Measurements from ENCODE around the gene SLC5A4. TPM values are rescaled to one million over a fixed set of nuclear protein-coding genes. Genes with fewer than 3 reads are reported as not detected.
"Not testable (repeated sequence)": the region's sequence is repeated elsewhere in the genome, so short reads cannot be mapped to it uniquely, and the experiment has no call there.

Gene SLC5A4
- total RNA-seq, 1 donor from 2014 or later: 1.0 TPM

DNA sequence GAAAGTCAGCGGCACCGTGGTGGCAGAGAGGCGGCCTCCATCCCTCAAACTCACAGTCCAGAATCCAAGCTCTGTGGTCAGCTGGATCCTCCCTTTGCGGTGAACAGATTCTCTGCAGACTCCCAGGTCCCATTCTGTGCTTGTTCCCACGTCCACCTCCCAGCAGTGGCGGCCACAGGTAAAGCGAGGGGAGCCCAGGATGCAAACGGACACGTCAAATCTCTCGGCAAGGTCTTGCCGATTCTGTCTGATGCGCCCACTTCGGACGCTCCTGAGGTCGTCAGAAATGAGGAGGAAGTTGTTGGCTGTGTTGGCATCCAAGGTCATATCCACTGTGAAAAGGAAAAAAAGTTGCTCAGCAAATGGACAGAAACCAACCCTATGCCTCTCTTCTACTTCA is 64.1 kb downstream of the SLC5A4 start:
- not testable (repeated sequence) for H3K4me1 ChIP-seq (ENCODE audit: control insufficient read depth in 3 of 3, insufficient read depth in 3 of 3, low read length in 3 of 3); H3K4me3 ChIP-seq (ENCODE audit: low read length in 3 of 3); H3K27ac ChIP-seq (ENCODE audit: low read depth, low read length); H3K36me3 ChIP-seq (ENCODE audit: control insufficient read depth in 3 of 3, insufficient read depth in 3 of 3, low read length in 3 of 3); H3K9me3 ChIP-seq (ENCODE audit: control insufficient read depth in 3 of 3, low read length in 3 of 3); H3K9ac ChIP-seq (ENCODE audit: low read depth in 1 of 3, low read length in 3 of 3)
- peaks cover 0 to 11% (median 3%) of the 10 kb centered on the region in 3 donors for H3K27me3 ChIP-seq (ENCODE audit: control insufficient read depth in 3 of 3, insufficient read depth in 3 of 3, low read length in 3 of 3)

DNA sequence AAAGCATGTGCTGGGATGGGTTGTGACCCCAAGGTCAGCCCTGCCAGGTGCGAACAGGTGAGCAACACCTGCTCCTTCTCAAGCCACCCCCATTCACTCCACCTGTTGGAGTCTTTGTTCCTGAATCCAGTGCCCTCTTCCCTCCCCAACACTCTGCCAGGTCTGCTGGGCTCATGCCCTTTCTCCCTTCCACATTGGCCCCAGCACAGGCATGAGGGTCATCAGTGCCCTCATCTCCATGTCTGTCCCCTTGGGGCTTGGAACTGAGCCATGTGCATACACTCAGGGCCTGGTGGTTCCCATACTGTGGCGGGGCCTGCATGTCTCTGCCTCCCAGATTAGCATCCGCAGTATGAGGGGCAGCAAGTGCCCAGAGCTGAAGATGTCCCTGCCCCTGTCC is 69.3 kb downstream of the SLC5A4 start:
- Histone ChIP-seq H3K27ac (ENCODE audit: low read depth, low read length) (no peak overlapping the region), H3K4me1 (ENCODE audit: control insufficient read depth in 3 of 3, insufficient read depth in 3 of 3, low read length in 3 of 3) (no peaks in the 10 kb centered on the region), H3K27me3 (ENCODE audit: control insufficient read depth in 3 of 3, insufficient read depth in 3 of 3, low read length in 3 of 3) (peaks cover 2 to 13% (median 6%) of the 10 kb centered on the region in 3 donors), H3K9ac (ENCODE audit: low read depth in 1 of 3, low read length in 3 of 3) (no peak overlapping the region), H3K9me3 (ENCODE audit: control insufficient read depth in 3 of 3, low read length in 3 of 3) (no peaks in the 10 kb centered on the region), H3K36me3 (ENCODE audit: control insufficient read depth in 3 of 3, insufficient read depth in 3 of 3, low read length in 3 of 3) (no peaks in the 10 kb centered on the region), H3K4me3 (ENCODE audit: low read length in 3 of 3) (no peak overlapping the region)

GRCh38 chr22:32183625-32184024 is 71.5 kb downstream of the SLC5A4 start:
- H3K27me3 ChIP-seq (ENCODE audit: control insufficient read depth in 3 of 3, insufficient read depth in 3 of 3, low read length in 3 of 3): peaks cover 10 to 18% (median 14%) of the 10 kb centered on the region in 3 donors
- H3K9me3 ChIP-seq (ENCODE audit: control insufficient read depth in 3 of 3, low read length in 3 of 3): no peaks in the 10 kb centered on the region
- no peaks in the 10 kb centered on the region for H3K36me3 ChIP-seq (ENCODE audit: control insufficient read depth in 3 of 3, insufficient read depth in 3 of 3, low read length in 3 of 3)
- H3K4me3 ChIP-seq (ENCODE audit: low read length in 3 of 3): no peak overlapping the region
- no peak overlapping the region for H3K9ac ChIP-seq (ENCODE audit: low read depth in 1 of 3, low read length in 3 of 3)
- H3K4me1 ChIP-seq (ENCODE audit: control insufficient read depth in 3 of 3, insufficient read depth in 3 of 3, low read length in 3 of 3): no peaks in the 10 kb centered on the region
- H3K27ac ChIP-seq (ENCODE audit: low read depth, low read length): no peak overlapping the region

DNA sequence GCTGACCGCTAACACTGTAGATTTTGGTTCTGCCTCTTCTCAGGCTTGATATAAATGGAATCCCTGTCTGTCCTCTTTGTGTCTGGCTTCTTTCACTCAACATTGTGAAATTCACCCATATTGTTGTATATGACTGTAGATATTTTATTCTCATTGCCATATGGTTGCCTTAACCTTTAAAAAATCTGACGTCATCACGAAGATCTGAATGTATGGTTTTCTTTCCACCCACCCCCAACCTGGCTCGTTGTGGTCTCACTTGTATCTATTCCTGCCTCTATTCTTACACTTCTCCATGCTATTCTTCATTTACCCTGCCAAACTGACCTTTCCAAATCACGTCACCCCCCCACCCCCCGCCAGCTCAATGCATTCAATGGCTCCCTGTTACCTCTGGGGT is 74.1 kb downstream of the SLC5A4 start:
- Histone ChIP-seq H3K27me3 (ENCODE audit: control insufficient read depth in 3 of 3, insufficient read depth in 3 of 3, low read length in 3 of 3) (peaks cover 22 to 30% (median 25%) of the 10 kb centered on the region in 3 donors), H3K4me1 (ENCODE audit: control insufficient read depth in 3 of 3, insufficient read depth in 3 of 3, low read length in 3 of 3) (no peaks in the 10 kb centered on the region), H3K9me3 (ENCODE audit: control insufficient read depth in 3 of 3, low read length in 3 of 3) (no peaks in the 10 kb centered on the region)

DNA sequence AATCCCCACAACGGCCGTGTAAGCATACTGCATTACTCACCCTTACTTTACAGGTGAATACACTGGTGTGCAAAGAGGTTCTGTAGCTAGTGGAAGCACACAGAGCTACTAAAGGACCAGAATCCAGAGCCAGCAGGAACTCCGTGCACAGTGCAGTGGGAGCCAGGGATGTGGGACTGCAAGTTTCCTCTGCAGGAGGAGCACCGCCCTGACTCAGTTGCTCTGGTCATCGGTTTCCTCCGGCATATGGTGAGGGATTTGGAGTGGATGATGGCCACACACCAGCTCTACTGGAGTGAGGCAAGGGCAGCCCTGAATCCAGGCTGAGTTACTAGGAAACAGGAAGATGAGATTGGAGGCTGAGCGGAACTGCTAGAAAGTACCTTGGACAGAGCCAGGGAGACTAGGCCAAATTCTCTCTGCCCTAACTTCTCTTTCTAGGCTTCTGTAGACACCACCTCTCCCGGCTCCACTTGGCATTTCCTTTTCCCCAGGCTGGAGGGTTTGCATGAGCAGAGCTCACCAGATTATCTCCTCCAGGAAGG is 77.9 kb downstream of the SLC5A4 start:
- Histone ChIP-seq H3K4me3 (ENCODE audit: low read length in 3 of 3) (no peak overlapping the region), H3K27me3 (ENCODE audit: control insufficient read depth in 3 of 3, insufficient read depth in 3 of 3, low read length in 3 of 3) (peaks cover 38 to 48% (median 42%) of the 10 kb centered on the region in 3 donors), H3K27ac (ENCODE audit: low read depth, low read length) (no peak overlapping the region), H3K36me3 (ENCODE audit: control insufficient read depth in 3 of 3, insufficient read depth in 3 of 3, low read length in 3 of 3) (no peaks in the 10 kb centered on the region), H3K9me3 (ENCODE audit: control insufficient read depth in 3 of 3, low read length in 3 of 3) (no peaks in the 10 kb centered on the region), H3K4me1 (ENCODE audit: control insufficient read depth in 3 of 3, insufficient read depth in 3 of 3, low read length in 3 of 3) (no peaks in the 10 kb centered on the region), H3K9ac (ENCODE audit: low read depth in 1 of 3, low read length in 3 of 3) (no peak overlapping the region)

More for the DNA sequence above, 74.1 kb downstream of the SLC5A4 start:
- Histone ChIP-seq H3K4me3 (ENCODE audit: low read length in 3 of 3) (no peak overlapping the region), H3K36me3 (ENCODE audit: control insufficient read depth in 3 of 3, insufficient read depth in 3 of 3, low read length in 3 of 3) (no peaks in the 10 kb centered on the region), H3K9ac (ENCODE audit: low read depth in 1 of 3, low read length in 3 of 3) (no peak overlapping the region), H3K27ac (ENCODE audit: low read depth, low read length) (no peak overlapping the region)

DNA sequence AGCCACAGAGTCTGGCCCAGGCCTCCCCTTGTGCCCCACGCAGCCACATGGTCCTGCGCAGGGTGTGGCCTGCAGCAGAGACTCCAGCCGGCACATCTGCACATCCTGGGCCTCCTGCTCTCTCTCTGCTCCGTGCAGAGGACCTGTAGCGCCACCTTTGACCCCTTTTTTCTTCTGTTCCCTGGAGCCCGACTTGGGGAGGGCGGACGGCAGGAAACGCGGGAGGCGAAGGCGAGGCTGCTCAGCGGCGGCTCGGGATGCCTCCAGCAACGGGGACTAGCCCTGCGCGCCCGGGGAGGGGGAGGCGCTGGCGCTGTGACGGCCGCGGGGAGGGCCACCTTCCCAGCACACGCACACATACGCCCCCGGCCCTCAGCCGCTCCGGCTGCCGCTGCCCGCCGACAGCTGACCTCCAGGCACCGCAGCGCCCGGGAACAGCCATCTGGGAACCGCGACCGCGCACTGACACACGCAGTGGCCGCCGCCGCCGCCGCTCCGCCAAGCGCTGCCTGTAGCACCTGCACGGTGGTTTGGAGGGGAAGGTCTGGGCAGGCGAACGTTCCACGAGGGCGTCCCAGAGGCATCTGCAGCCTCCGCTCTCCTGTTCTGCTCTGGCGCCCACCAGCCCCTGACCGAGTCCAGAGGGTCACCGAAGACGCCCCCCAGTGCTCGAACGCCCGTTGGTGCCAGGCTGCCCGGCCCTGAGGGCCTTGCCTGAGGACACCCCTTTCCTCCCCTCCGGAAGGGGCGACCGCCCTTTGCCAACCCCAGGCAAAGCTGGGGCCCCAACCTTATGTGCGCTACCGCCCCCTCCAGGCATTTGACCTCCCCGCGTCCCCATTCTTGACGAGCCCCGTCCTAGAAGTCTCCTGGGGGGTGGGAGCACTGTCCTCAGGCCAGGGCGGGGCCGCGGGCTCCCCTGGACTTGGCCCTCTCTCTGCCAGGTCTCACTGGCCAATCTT is 79.2 kb downstream of the SLC5A4 start:
- Histone ChIP-seq H3K9ac (ENCODE audit: low read depth in 1 of 3, low read length in 3 of 3) (no peak overlapping the region), H3K27me3 (ENCODE audit: control insufficient read depth in 3 of 3, insufficient read depth in 3 of 3, low read length in 3 of 3) (peaks cover 38 to 48% (median 42%) of the 10 kb centered on the region in 3 donors), H3K4me3 (ENCODE audit: low read length in 3 of 3) (no peak overlapping the region), H3K27ac (ENCODE audit: low read depth, low read length) (no peak overlapping the region), H3K4me1 (ENCODE audit: control insufficient read depth in 3 of 3, insufficient read depth in 3 of 3, low read length in 3 of 3) (no peaks in the 10 kb centered on the region), H3K9me3 (ENCODE audit: control insufficient read depth in 3 of 3, low read length in 3 of 3) (no peaks in the 10 kb centered on the region), H3K36me3 (ENCODE audit: control insufficient read depth in 3 of 3, insufficient read depth in 3 of 3, low read length in 3 of 3) (no peaks in the 10 kb centered on the region)

DNA sequence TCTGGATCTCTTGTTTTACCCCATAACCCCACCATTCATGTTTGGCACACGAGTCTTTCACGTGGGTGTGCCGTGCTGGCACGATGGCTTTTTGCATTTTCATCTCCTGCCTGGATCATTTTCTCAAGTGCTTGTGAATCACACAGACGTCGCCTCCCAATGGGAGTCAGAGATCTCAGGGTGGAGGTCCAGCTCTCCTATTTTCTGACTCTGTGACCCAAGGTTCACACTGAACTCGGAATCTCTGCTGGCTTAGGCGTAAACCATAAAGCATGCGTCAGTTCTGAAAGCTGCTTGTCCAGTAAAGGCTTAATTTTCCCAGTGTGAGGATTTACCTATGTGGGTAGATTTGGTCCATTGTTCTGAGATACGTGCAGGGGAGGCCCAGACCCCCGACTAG is 80.0 kb downstream of the SLC5A4 start:
- H3K9ac ChIP-seq (ENCODE audit: low read depth in 1 of 3, low read length in 3 of 3): no peak overlapping the region
- no peaks in the 10 kb centered on the region for H3K4me1 ChIP-seq (ENCODE audit: control insufficient read depth in 3 of 3, insufficient read depth in 3 of 3, low read length in 3 of 3)
- H3K4me3 ChIP-seq (ENCODE audit: low read length in 3 of 3): no peak overlapping the region
- H3K27ac ChIP-seq (ENCODE audit: low read depth, low read length): no peak overlapping the region
- peaks cover 36 to 40% (median 38%) of the 10 kb centered on the region in 3 donors for H3K27me3 ChIP-seq (ENCODE audit: control insufficient read depth in 3 of 3, insufficient read depth in 3 of 3, low read length in 3 of 3)
- H3K36me3 ChIP-seq (ENCODE audit: control insufficient read depth in 3 of 3, insufficient read depth in 3 of 3, low read length in 3 of 3): no peaks in the 10 kb centered on the region
- H3K9me3 ChIP-seq (ENCODE audit: control insufficient read depth in 3 of 3, low read length in 3 of 3): no peaks in the 10 kb centered on the region

Small RNAs within 50 kb of the gene (small RNA-seq; reads per million reads assigned to genes)
- not detected for gene RF02171

Other genes with a start within 250 kb of the SLC5A4 start
- gene SLC5A1, start 212.1 kb downstream of the SLC5A4 start, total RNA-seq: 2.1 TPM
- not detected for gene C22orf42, start 96.0 kb downstream of the SLC5A4 start, total RNA-seq
- not detected for gene RFPL2, start 50.3 kb downstream of the SLC5A4 start, total RNA-seq
- not detected for gene RFPL3, start 102.5 kb upstream of the SLC5A4 start, total RNA-seq
- gene RTCB, start 156.9 kb upstream of the SLC5A4 start, total RNA-seq: 91.3 TPM
- not detected for gene BPIFC, start 209.1 kb upstream of the SLC5A4 start, total RNA-seq
- 60.5 TPM for gene FBXO7, start 219.5 kb upstream of the SLC5A4 start, total RNA-seq